Left ventricle myocardium superior (tissue), 1 donor: ENCODE results near the gene NOD2. TPM values are rescaled to one million over a fixed set of nuclear protein-coding genes. Genes with fewer than 3 reads are reported as not detected.

ENCODE experiments used
- ATAC-seq: fragments of 200-7000 bp; cut with Tn5 transposase; one replicate; pipeline ENCODE4 v1.9.1; 2020; ENCODE audit warnings: mild to moderate bottlenecking, moderate library complexity
- DNase-seq: peaks from one replicate; pipeline ENCODE4 v3.0.0-alpha.2; 2020
- intact Hi-C: fragments of 100-400 bp; cut with micrococcal nuclease; formaldehyde crosslinking; loops from one replicate; pipeline ENCODE4 v1.11.0; 2022
- microRNA-seq: library from miRNA; unstranded; fragments of <30 nt; microRNA quantifications from one replicate; pipeline ENCODE4 v1.2.0, GENCODE V29; 2020; ENCODE audit warnings: borderline number of aligned reads
- total RNA-seq: library from RNA; stranded (reverse); fragmentation: NEBNext Ultra II Directional; extraction: Animal tissue kit (Norgen Biotek cat#: 25700); gene quantifications from one replicate; pipeline ENCODE4 v1.2.1, GENCODE V29; 2021
- donor health status: DM: no; HTN: yes; CAD: no; lungs with severe emphysema.

Gene NOD2
- total RNA-seq, 1 donor from 2014 or later: 0.45 TPM

DNA sequence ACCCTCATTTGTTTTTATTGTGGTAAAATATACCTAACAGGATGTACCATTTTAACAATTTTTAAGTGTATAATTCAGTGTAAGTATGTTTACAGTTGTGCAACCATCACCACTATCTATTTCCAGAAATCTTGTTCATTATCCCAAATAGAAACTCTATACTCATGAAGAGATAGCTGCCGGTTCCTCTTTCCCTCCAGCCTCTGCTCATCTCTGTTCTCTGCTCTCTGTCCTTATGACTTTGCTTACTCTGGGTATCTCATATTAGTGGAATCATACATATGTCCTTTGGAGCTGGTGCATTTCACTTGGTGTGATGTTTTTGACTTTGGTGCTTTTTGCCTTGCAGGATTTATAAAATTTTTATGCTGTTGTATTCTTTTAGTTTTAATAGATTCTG is 67.9 kb downstream of the NOD2 start:
- intact Hi-C loops: no loop called here
- no peak for ATAC-seq

GRCh38 chr16:50762241-50762640 is 68.8 kb downstream of the NOD2 start:
- intact Hi-C loops: no loop called here

More for the DNA sequence above, 67.9 kb downstream of the NOD2 start:
- no peak for DNase-seq

GRCh38 chr16:50763211-50763610 is 69.8 kb downstream of the NOD2 start:
- ATAC-seq: no peak

More at GRCh38 chr16:50762241-50762640, 68.8 kb downstream of the NOD2 start:
- no peak for ATAC-seq
- DNase-seq: no peak

GRCh38 chr16:50765260-50765659 is 71.9 kb downstream of the NOD2 start:
- intact Hi-C loops: no loop called here
- no peak for DNase-seq
- ATAC-seq: no peak

More at GRCh38 chr16:50763211-50763610, 69.8 kb downstream of the NOD2 start:
- no peak for DNase-seq
- intact Hi-C loops: no loop called here

DNA sequence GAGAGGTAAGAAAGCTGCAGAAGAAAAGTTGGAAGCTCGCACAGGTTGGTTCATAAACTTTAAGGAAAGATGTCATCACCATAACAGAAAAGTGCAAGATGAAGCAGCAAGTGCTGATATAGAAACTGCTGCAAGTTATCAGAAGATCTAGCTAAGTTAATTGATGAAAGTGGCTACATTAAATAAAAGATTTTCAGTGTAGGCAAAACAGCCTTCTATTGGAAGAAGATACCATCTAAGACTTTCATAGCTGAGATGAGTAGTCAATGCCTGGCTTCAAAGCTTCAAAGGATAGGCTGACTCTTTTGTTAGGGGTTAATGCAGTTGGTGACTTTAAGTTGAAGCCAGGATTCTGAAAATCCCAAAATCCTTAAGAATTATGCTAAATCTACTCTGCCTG is 72.5 kb downstream of the NOD2 start:
- intact Hi-C loops: no loop called here
- no peak for DNase-seq
- no peak for ATAC-seq

GRCh38 chr16:50767197-50767596 is 73.8 kb downstream of the NOD2 start:
- ATAC-seq (no peak), DNase-seq (no peak)
- intact Hi-C loops: no loop called here

- DNase-seq: no peak
- no peak for ATAC-seq
- intact Hi-C loops: no loop called here
Observed at GRCh38 chr16:50771366-50771765, 78.0 kb downstream of the NOD2 start.

- intact Hi-C loops: no loop called here
- ATAC-seq (no peak), DNase-seq (no peak)
Observed at GRCh38 chr16:50774405-50774804, 81.0 kb downstream of the NOD2 start.

DNA sequence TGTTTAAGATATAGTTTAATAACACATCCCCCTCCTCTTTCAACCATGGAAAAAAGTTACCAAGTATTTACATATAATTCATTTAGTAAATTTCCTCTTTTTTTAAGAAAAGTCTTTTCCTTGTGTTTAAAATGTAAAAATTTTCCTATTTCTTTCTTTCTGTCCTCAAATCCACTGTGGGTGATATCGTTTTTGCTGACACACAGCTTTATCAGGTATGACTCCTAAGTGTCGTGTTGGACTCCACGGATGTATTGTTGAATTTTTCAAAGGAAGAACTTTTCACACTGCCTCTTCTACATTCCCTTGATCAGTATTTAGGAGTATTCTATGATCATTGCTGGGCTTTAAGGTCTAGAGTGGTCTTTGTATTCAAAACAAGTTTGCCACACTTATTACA is 81.6 kb downstream of the NOD2 start:
- ATAC-seq (no peak), DNase-seq (no peak)
- intact Hi-C loops: no loop called here

DNA sequence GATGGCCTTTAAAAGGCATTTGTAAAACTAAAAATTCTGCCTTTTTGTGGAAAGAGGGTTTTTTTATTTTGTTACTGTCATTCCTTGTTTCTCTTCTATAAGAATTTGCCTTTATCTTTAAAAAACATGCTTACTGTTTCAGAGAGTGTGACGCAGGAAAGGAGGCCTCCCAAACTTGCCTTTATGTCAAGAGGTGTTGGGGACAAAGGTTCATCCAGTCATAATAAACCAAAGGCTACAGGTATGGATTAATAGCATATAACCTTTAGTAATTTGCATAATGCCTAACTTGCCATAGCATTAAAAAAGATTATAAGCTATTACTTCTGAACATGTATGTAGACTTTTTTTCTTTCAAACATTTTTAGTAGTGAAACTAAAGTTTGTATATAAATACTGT is 82.6 kb downstream of the NOD2 start:
- ATAC-seq (no peak), DNase-seq (no peak)
- intact Hi-C loops: no loop called here

GRCh38 chr16:50778284-50779163 is 85.1 kb downstream of the NOD2 start:
- no peak for DNase-seq
- no peak for ATAC-seq
- intact Hi-C loops: no loop called here

GRCh38 chr16:50781043-50781442 is 87.6 kb downstream of the NOD2 start:
- intact Hi-C loops: no loop called here
- ATAC-seq (no peak), DNase-seq (no peak)

DNA sequence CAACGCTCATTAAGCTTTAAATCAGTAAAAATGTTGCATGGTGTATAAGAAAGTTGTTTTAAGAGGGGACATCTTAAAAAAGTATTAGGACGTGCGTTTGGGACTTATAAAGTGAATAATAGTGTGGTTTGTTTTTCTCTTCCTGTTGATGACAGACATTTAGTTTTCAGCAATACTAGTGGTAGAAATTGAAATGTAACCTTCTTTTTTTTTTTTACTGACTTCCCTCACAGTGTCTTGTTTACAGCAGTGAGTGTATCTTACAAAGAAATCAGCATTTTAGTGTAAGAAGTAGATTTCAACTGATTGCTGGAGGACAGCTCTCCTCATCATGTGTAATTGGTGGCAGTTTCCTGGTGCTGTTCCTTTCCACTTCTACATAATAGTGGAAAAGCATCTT is 88.1 kb downstream of the NOD2 start:
- no peak for ATAC-seq
- intact Hi-C loops: no loop called here

More for the DNA sequence above, 88.1 kb downstream of the NOD2 start:
- no peak for DNase-seq

Small RNA genes within 50 kb of the gene (microRNA-seq; reads per million reads assigned to microRNA genes)
- not detected for gene MIR3181

Other genes with a start within 250 kb of the NOD2 start
- 0.59 TPM for gene NKD1, start 145.2 kb upstream of the NOD2 start, total RNA-seq
- 0.72 TPM for gene SNX20, start 12.3 kb upstream of the NOD2 start, total RNA-seq
- gene CYLD, start 48.5 kb downstream of the NOD2 start, total RNA-seq: 31.1 TPM